Endothelial cell of umbilical vein (primary cell): Measurements from ENCODE around the gene PRPF19. TPM values are rescaled to one million over a fixed set of nuclear protein-coding genes. Genes with fewer than 3 reads are reported as not detected.

ENCODE experiments used
- BruUV-seq: library from RNA; stranded (reverse); fragments of 400-500 nt; replicated peaks from 2 replicates; lab custom pipeline; 2021; lab: Mats Ljungman, UMichigan
- CTCF ChIA-PET: fragments of 300-600, 350-600 bp; sonication (Branson Sonifier 250); formaldehyde crosslinking; loops from one replicate; lab custom pipeline; 2021; ENCODE audit warnings: antibody characterized with exemption, inconsistent platforms; lab: Charles Lee
- POLR2A ChIA-PET: fragments of 300-600, 350-600 bp; sonication (Branson Sonifier 250); formaldehyde crosslinking; loops from one replicate; lab custom pipeline; 2021; ENCODE audit warnings: antibody characterized with exemption, inconsistent platforms; lab: Charles Lee
- DNase-seq: peaks from one replicate; pipeline ENCODE4 v3.0.0-alpha.2; 2011; ENCODE audit warnings: low read depth, low spot score
- FAIRE-seq: peaks from 2 replicates; lab custom pipeline; 2011; peaks lifted over from hg19 to GRCh38; lab: Jason Lieb, UNC
- H2AFZ ChIP-seq: 2 replicates; pipeline ENCODE4 v1.6.0; 2012; ENCODE audit warnings: low read depth, low read length, control low read depth, inconsistent platforms
- H3K27ac ChIP-seq: 2 replicates; pipeline ENCODE4 v1.5.1; 2011; ENCODE audit warnings: low read depth, mild to moderate bottlenecking, control low read depth, low read length, moderate library complexity; ENCODE audit not compliant: insufficient read depth
- H3K27me3 ChIP-seq, 2 experiments: 2 replicates each; pipeline versions ENCODE4 v1.6.0 to v1.6.1; 2011; ENCODE audit warnings: low read length in 2 of 2, mixed read lengths in 1 of 2; ENCODE audit not compliant: control insufficient read depth in 2 of 2, insufficient read depth in 2 of 2
- H3K36me3 ChIP-seq, 2 experiments: 2 replicates in 1 of 2; 3 replicates in 1 of 2; pipeline ENCODE4 v1.5.1; 2011; ENCODE audit warnings: low read length in 2 of 2, mild to moderate bottlenecking in 1 of 2, moderate library complexity in 1 of 2; ENCODE audit not compliant: control insufficient read depth in 2 of 2, insufficient read depth in 2 of 2; ENCODE audit errors: extremely low read depth in 1 of 2
- H3K4me1 ChIP-seq: 3 replicates; pipeline ENCODE4 v1.5.1; 2011; ENCODE audit warnings: mild to moderate bottlenecking, low read length; ENCODE audit not compliant: control insufficient read depth, insufficient read depth; ENCODE audit errors: extremely low read depth
- H3K4me2 ChIP-seq: 2 replicates; pipeline ENCODE4 v1.6.1; 2011; ENCODE audit warnings: low read length, control low read depth, mixed read lengths; ENCODE audit not compliant: insufficient read depth
- H3K4me3 ChIP-seq, 3 experiments: fragments of 200-600 bp in 1 of 3; sonication (generic), shearing (Covaris generic) in 1 of 3; replicated peaks in 1 of 3; 2 replicates each; pipeline ENCODE4 v1.5.1; 2011 to 2016; ENCODE audit warnings: control low read depth in 3 of 3, low read length in 3 of 3, mild to moderate bottlenecking in 2 of 3, inconsistent platforms in 1 of 3, low read depth in 1 of 3, moderate library complexity in 1 of 3; ENCODE audit not compliant: insufficient read depth in 1 of 3
- H3K79me2 ChIP-seq: 2 replicates; pipeline ENCODE4 v1.6.0; 2012; ENCODE audit warnings: low read length, inconsistent platforms; ENCODE audit not compliant: control insufficient read depth, insufficient read depth
- H3K9ac ChIP-seq: replicated peaks from 2 replicates; pipeline ENCODE3; 2011; ENCODE audit warnings: low read length, control low read depth; ENCODE audit not compliant: insufficient read depth; ENCODE audit errors: extremely low read depth
- H3K9me1 ChIP-seq: replicated peaks from 3 replicates; pipeline ENCODE4 v1.6.0; 2011; ENCODE audit warnings: mild to moderate bottlenecking, low read length; ENCODE audit not compliant: control insufficient read depth, insufficient read depth; ENCODE audit errors: extremely low read depth
- H3K9me3 ChIP-seq: replicated peaks from 2 replicates; pipeline ENCODE4 v1.5.1; 2012; ENCODE audit warnings: low read length, inconsistent platforms; ENCODE audit not compliant: control insufficient read depth, insufficient read depth
- H4K20me1 ChIP-seq: replicated peaks from 2 replicates; pipeline ENCODE3; 2011; ENCODE audit warnings: mild to moderate bottlenecking, low read length; ENCODE audit not compliant: control insufficient read depth, insufficient read depth; ENCODE audit errors: extremely low read depth
- JUN ChIP-seq: IDR thresholded peaks from 2 replicates; pipeline ENCODE4 v1.6.1; 2011; ENCODE audit warnings: borderline replicate concordance, low read depth; ENCODE audit not compliant: insufficient read length, insufficient read depth
- MYC ChIP-seq: IDR thresholded peaks from one replicate; pipeline ENCODE4 v1.6.1; 2011; ENCODE audit warnings: mild to moderate bottlenecking, low read depth, low read length
- POLR2AphosphoS5 ChIP-seq: IDR thresholded peaks from 2 replicates; pipeline ENCODE4 v1.6.1; 2012; ENCODE audit warnings: low read depth, mild to moderate bottlenecking, control low read depth, low read length, moderate library complexity; ENCODE audit not compliant: insufficient read depth
- dilution Hi-C: fragments of 300-500 bp; cut with MboI; formaldehyde crosslinking; loops from one replicate; pipeline ENCODE4 v1.15.0; 2019; ENCODE audit warnings: low sequenced_read_pairs; ENCODE audit not compliant: extremely low pct_ligation_motif_present
- intact Hi-C: fragments of 100-400 bp; cut with micrococcal nuclease; formaldehyde crosslinking; loops from one replicate; pipeline ENCODE4 v1.10.0; 2022
- polyA plus RNA-seq, 4 experiments: library from polyadenylated mRNA; depleted of rRNA in 3 of 4; stranded (reverse) in 3 of 4; unstranded in 1 of 4; fragments of >200 nt; gene quantifications; 2 replicates each; pipeline versions ENCODE4 v1.2.1 to v1.2.3, GENCODE V29; 2011 to 2012; ENCODE audit warnings: missing spikeins in 1 of 4
- total RNA-seq: library from RNA; stranded (reverse); gene quantifications from 2 replicates; pipeline ENCODE4 v1.2.3, GENCODE V29; 2021

Gene PRPF19
- total and polyA plus RNA-seq, 2 donors (not counting 3 experiments of a cell fraction or from before 2014, with no cell fraction given) = 97.1 to 126 TPM

GRCh38 chr11:60912851-60913528 is 6.6 kb upstream of the PRPF19 start:
- peaks cover 35% of the 10 kb centered on the region for H3K79me2 ChIP-seq
- no peaks in the 10 kb centered on the region for H3K9me1 ChIP-seq
- H3K27me3 ChIP-seq = peaks cover 0 to 5% of the 10 kb centered on the region in 2 experiments
- H3K27ac ChIP-seq = peak overlapping the region; percentile 65
- peak overlapping the region; percentile 74 for H3K9ac ChIP-seq
- H4K20me1 ChIP-seq = no peaks in the 10 kb centered on the region
- H3K4me1 ChIP-seq = peaks cover 26% of the 10 kb centered on the region
- ChIA-PET CTCF (interaction anchor here (0.9 to 4.8 kb wide), 10 partner anchors 8 to 240 kb away, joined by 3 to 32 read pairs (median 4); no protein-coding TSS in a partner anchor), POLR2A (interaction anchor here (1.0 to 1.5 kb wide), 2 partner anchors 11 to 14 kb away, joined by 3 to 5 read pairs; partner anchors contain the start of gene TMEM132A)
- dilution Hi-C loops = no loop called here
- no peaks in the 10 kb centered on the region for H3K9me3 ChIP-seq
- peak overlapping the region; percentile 94 for H3K4me2 ChIP-seq
- peak overlapping the region in 2 of 3 experiments; percentile 76 to 79 for H3K4me3 ChIP-seq
- no peaks in the 10 kb centered on the region for H3K36me3 ChIP-seq
- TF ChIP-seq POLR2AphosphoS5 = no peak
- FAIRE-seq = peak; percentile 64
- BruUV-seq = no TSS peak
- peak overlapping the region; percentile 96 for H2AFZ ChIP-seq
- intact Hi-C loops = loop anchor here (10.0 kb wide), 1 partner anchor 222 kb away; no protein-coding TSS in a partner anchor
- peak; percentile 22 for DNase-seq

DNA sequence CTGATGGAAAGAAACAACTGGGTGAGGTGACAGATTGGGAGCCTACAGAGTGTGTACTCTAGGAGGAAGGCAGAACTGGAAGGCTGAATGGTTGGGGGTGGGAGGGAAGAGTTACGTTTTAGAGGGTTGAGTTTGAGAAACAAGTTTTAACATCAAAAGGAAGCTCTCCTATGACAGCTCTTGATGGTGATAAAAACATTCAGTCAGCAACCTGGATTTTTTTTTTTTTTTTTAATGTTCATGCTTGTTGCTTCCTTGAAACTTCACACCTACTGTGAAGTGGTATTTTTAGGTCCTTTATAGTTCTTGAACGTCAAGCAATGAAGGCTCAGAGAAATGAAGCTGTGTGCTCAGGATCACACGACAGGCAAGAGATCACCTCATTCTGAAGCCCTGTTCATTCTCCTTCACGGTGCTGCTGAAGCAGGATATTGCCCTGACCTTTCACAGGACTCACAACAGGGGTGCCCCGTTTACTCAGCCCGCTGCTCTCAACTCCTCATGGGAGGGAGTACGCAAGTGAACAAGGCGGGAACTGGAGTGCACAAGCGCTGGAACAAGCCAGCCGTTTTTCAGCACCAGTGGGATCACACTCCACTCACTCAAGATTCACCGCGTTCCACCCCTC is 6.0 kb upstream of the PRPF19 start:
- no TSS peak for BruUV-seq
- H3K27me3 ChIP-seq = peaks cover 0 to 6% of the 10 kb centered on the region in 2 experiments
- dilution Hi-C loops = no loop called here
- H3K27ac ChIP-seq = no peak overlapping the region
- no peaks in the 10 kb centered on the region for H3K36me3 ChIP-seq
- H4K20me1 ChIP-seq = no peaks in the 10 kb centered on the region
- DNase-seq = no peak
- H3K9me3 ChIP-seq = no peaks in the 10 kb centered on the region
- H2AFZ ChIP-seq = peak overlapping the region; percentile 96
- H3K9ac ChIP-seq = no peak overlapping the region
- CTCF ChIA-PET = interaction anchor here (0.6 to 4.8 kb wide), 3 partner anchors 13 to 203 kb away, joined by 3 to 32 read pairs (median 4); no protein-coding TSS in a partner anchor
- no peak overlapping the region for H3K4me3 ChIP-seq
- H3K9me1 ChIP-seq = no peaks in the 10 kb centered on the region
- no peak overlapping the region for H3K4me2 ChIP-seq
- FAIRE-seq = no peak
- peaks cover 25% of the 10 kb centered on the region for H3K4me1 ChIP-seq
- intact Hi-C loops = loop anchor here (10.0 kb wide), 1 partner anchor 222 kb away; no protein-coding TSS in a partner anchor
- POLR2A ChIA-PET = no interaction called here
- peaks cover 28% of the 10 kb centered on the region for H3K79me2 ChIP-seq
- no peak for TF ChIP-seq MYC
- no peak for TF ChIP-seq JUN
